Measurements from ENCODE around the gene PDE10A. TPM values are rescaled to one million over a fixed set of nuclear protein-coding genes. Genes with fewer than 3 reads are reported as not detected.

The PDE10A gene
- total RNA-seq, 1 experiment from 2014 or later, result 3.1 TPM

- no peak overlapping the region for H3K4me3 Mint-ChIP-seq
- CTCF ChIA-PET, result no interaction called here
- H3K27me3 Mint-ChIP-seq (ENCODE audit: low read depth), result peaks cover 13% of the 10 kb centered on the region; the same call in 1 of the 2 replicates
- H3K9me3 Mint-ChIP-seq, result 0 out of 2 replicates have a peak, but pooled peaks cover 6% of the 10 kb centered on the region
- no peak overlapping the region for H3K27ac Mint-ChIP-seq
- no peaks in the 10 kb centered on the region for H3K36me3 Mint-ChIP-seq
- TF ChIP-seq NR1H2 (CRISPR knock-in tag; IDR thresholded peaks at IDR 0.05) (no peak), CTCF (IDR thresholded peaks at IDR 0.05) (no peak), USF1 (CRISPR knock-in tag; IDR thresholded peaks at IDR 0.05) (no peak), ERG (CRISPR knock-in tag; IDR thresholded peaks at IDR 0.05) (no peak), ARID4B (CRISPR knock-in tag; IDR thresholded peaks at IDR 0.05; ENCODE audit: borderline replicate concordance) (no peak), CREM (CRISPR knock-in tag; IDR thresholded peaks at IDR 0.05) (no peak), ZNF121 (CRISPR knock-in tag; IDR thresholded peaks at IDR 0.05) (no peak), CBFB (CRISPR knock-in tag; IDR thresholded peaks at IDR 0.05; ENCODE audit: low read depth) (no peak), AR (CRISPR knock-in tag; IDR thresholded peaks at IDR 0.05) (no peak), CREB1 (CRISPR knock-in tag; IDR thresholded peaks at IDR 0.05) (no peak), RORB (CRISPR knock-in tag; IDR thresholded peaks at IDR 0.05) (no peak), PREB (CRISPR knock-in tag; IDR thresholded peaks at IDR 0.05; ENCODE audit: borderline replicate concordance) (no peak), SMAD3 (CRISPR knock-in tag; IDR thresholded peaks at IDR 0.05; ENCODE audit: borderline replicate concordance) (no peak), ZNF317 (CRISPR knock-in tag; IDR thresholded peaks at IDR 0.05; ENCODE audit: borderline replicate concordance, low read depth) (no peak), ZSCAN18 (CRISPR knock-in tag; IDR thresholded peaks at IDR 0.05) (no peak)
- DNase-seq (ENCODE audit: low spot score) (no peak), ATAC-seq (no peak)
- no peaks in the 10 kb centered on the region; the same call in none of the 2 replicates for H3K4me1 Mint-ChIP-seq
- POLR2A ChIA-PET, result no interaction called here
Measured at GRCh38 chr6:165653607-165654006, 9.4 kb downstream of the PDE10A start.

Data from WTC11 (cell line).